ENCODE measurements around the gene STARD3NL.

Gene STARD3NL

GRCh38 chr7:38248069-38248567 lies 70.1 kb downstream of the STARD3NL start:
- TF ChIP-seq FOXM1 (IDR thresholded peaks at IDR 0.05; ENCODE audit: borderline replicate concordance, low read depth) (no peak), EGR1 (IDR thresholded peaks at IDR 0.05) (no peak), MAX (IDR thresholded peaks at IDR 0.05) (no peak), TEAD4 (IDR thresholded peaks at IDR 0.05) (no peak), NFIC (IDR thresholded peaks at IDR 0.05) (no peak), EP300 (IDR thresholded peaks at IDR 0.05; ENCODE audit: borderline replicate concordance) (no peak), YY1 (IDR thresholded peaks at IDR 0.05; ENCODE audit: low read depth) (no peak), CEBPB (IDR thresholded peaks at IDR 0.05) (no peak), ZBTB7A (IDR thresholded peaks at IDR 0.05; ENCODE audit: low read depth) (no peak), RAD21 (IDR thresholded peaks at IDR 0.05; ENCODE audit: low read depth) (no peak), TAF1 (IDR thresholded peaks at IDR 0.05; ENCODE audit: low read depth) (no peak), REST (IDR thresholded peaks at IDR 0.05; ENCODE audit: low read depth) (no peak), USF1 (IDR thresholded peaks at IDR 0.05) (no peak), TCF12 (IDR thresholded peaks at IDR 0.05; ENCODE audit: low read depth) (no peak), CREB1 (IDR thresholded peaks at IDR 0.05; ENCODE audit: low read depth) (no peak)

- no peak for TF ChIP-seq CEBPB (IDR thresholded peaks at IDR 0.05)
- no peak for TF ChIP-seq MAX (IDR thresholded peaks at IDR 0.05)
These were observed 79.3 kb downstream of the STARD3NL start for GRCh38 chr7:38257350-38257677.

- TF ChIP-seq NFIC (IDR thresholded peaks at IDR 0.05) (no peak), REST (IDR thresholded peaks at IDR 0.05; ENCODE audit: low read depth) (no peak), USF1 (IDR thresholded peaks at IDR 0.05) (no peak), YY1 (IDR thresholded peaks at IDR 0.05; ENCODE audit: low read depth) (no peak), CEBPB (IDR thresholded peaks at IDR 0.05) (no peak), FOXM1 (IDR thresholded peaks at IDR 0.05; ENCODE audit: borderline replicate concordance, low read depth) (no peak), RAD21 (IDR thresholded peaks at IDR 0.05; ENCODE audit: low read depth) (no peak), EP300 (IDR thresholded peaks at IDR 0.05; ENCODE audit: borderline replicate concordance) (no peak), EGR1 (IDR thresholded peaks at IDR 0.05) (no peak), CREB1 (IDR thresholded peaks at IDR 0.05; ENCODE audit: low read depth) (no peak), TEAD4 (IDR thresholded peaks at IDR 0.05) (no peak), ZBTB7A (IDR thresholded peaks at IDR 0.05; ENCODE audit: low read depth) (no peak), MAX (IDR thresholded peaks at IDR 0.05) (no peak), TAF1 (IDR thresholded peaks at IDR 0.05; ENCODE audit: low read depth) (no peak), TCF12 (IDR thresholded peaks at IDR 0.05; ENCODE audit: low read depth) (no peak)
These were observed 84.5 kb downstream of the STARD3NL start for GRCh38 chr7:38262545-38262944.

GRCh38 chr7:38273286-38273995 lies 95.4 kb downstream of the STARD3NL start, which contains the start of gene TARP:
TSS of gene TARP (minus strand) at chr7:38273636.
- TF ChIP-seq CREB1 (IDR thresholded peaks at IDR 0.05; ENCODE audit: low read depth) (no peak), TCF12 (IDR thresholded peaks at IDR 0.05; ENCODE audit: low read depth) (no peak), NFIC (IDR thresholded peaks at IDR 0.05) (no peak), MAX (IDR thresholded peaks at IDR 0.05) (no peak), RAD21 (IDR thresholded peaks at IDR 0.05; ENCODE audit: low read depth) (no peak), ZBTB7A (IDR thresholded peaks at IDR 0.05; ENCODE audit: low read depth) (no peak), USF1 (IDR thresholded peaks at IDR 0.05) (no peak), EP300 (IDR thresholded peaks at IDR 0.05; ENCODE audit: borderline replicate concordance) (no peak), TEAD4 (IDR thresholded peaks at IDR 0.05) (no peak), REST (IDR thresholded peaks at IDR 0.05; ENCODE audit: low read depth) (no peak), CEBPB (IDR thresholded peaks at IDR 0.05) (no peak)

Measured in Ishikawa (cell line).